ENCODE measurements around the gene ZNF483.
"Not testable (repeated sequence)": the region's sequence is repeated elsewhere in the genome, so short reads cannot be mapped to it uniquely, and the experiment has no call there.

ZNF483 gene

GRCh38 chr9:111542497-111543254 is 17.7 kb downstream of the ZNF483 start:
- no peak for DNase-seq (ENCODE audit: low read depth, low spot score)

GRCh38 chr9:111548623-111549022 is 23.6 kb downstream of the ZNF483 start:
- no peak for DNase-seq (ENCODE audit: low read depth, low spot score)

GRCh38 chr9:111555425-111555824 is 30.4 kb downstream of the ZNF483 start:
- not testable (repeated sequence) for DNase-seq (ENCODE audit: low read depth, low spot score)

DNA sequence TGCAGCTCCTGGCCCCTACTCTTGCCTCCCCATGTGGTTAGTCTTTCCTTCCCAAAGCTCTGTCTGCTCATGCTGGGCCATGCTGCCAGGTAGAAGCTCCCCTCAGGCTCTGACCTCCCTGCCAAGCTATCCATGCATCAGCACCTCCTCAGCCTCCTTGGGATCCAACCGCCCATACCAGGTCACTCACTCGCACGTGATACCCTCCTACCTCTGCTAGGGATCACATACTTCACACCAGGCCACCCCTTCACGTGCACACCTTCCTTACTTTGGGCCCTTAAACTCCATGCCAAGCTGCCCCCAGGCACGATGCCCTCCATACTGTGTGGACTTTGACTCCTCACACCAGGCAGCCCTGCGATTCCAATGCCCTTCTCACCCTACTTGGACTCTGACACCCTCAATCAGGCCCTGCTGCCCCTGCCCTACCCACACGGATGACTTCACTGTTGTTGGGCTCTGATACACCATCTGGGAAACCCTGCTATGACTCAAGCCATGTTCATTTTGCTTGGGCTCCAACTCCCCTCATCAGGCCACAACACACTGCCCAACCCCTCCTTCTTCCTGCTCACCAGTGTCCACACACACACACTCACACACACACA is 34.1 kb downstream of the ZNF483 start:
- no peak for DNase-seq (ENCODE audit: low read depth, low spot score)

DNA sequence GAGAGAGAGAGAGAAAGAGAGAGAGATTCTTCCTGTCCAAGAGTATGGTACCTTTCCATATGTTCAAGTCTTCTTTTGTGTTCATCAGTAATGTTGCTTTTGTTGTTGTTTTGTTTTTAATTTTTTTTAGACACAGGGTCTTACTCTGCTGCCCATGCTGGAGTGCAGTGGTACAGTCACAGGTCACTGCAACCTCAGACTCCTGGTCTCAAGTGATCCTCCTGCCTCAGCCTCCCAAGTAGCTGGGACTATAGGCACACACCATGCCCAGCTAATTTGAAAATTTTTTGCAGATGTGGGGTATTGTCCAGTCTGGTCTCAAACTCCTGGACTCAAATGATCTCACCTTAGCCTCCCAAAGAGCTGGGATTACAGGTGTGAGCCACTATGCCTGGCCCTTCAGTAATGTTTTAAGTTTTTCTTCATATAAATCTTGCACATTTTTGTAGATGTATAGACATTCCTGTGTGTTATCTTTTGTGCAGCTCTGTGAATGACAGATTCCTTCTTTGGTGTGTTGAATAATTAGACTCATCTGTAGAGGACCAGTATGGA is 36.3 kb downstream of the ZNF483 start:
- DNase-seq (ENCODE audit: low read depth, low spot score), result no peak

DNA sequence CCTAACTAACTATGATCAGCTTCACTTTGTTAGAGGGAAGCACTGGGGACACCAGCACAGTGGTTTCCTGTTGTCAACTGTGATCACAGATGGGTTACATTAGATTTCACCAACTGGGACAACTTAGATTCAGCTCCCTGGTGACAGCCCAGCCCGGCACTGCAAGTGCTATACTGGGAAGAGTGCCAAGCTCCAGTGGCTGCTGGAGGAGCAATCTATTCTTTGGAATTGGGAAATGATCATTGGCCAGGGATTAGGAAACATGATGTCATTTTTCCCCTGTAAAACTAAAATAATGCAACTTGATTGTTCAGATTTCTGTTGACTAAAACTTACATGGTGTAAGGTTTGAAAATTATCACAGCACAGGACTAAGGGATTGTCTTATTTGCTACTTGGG is 41.3 kb downstream of the ZNF483 start:
- DNase-seq (ENCODE audit: low read depth, low spot score), result no peak

DNA sequence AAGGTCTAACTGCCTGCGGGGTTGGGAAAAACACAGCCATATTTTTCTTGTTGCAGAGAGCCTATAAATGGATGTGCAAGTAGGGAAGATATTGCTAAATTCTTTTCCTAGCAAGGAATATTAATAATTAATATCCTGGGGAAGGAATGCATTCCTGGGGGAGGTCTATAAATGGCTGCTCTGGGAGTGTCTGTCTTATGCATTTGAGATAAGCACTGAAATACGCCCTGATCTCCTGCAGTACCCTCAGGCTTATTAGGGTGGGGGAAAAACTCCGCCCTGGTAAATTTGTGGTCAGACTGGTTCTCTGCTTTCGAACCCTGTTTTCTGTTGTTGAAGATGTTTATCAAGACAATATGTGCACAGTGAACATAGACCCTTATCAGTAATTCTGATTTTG is 43.1 kb downstream of the ZNF483 start:
- DNase-seq (ENCODE audit: low read depth, low spot score), result not testable (repeated sequence)

- peak; percentile 49 for DNase-seq (ENCODE audit: low read depth, low spot score)
Observed at GRCh38 chr9:111572950-111573604, 48.1 kb downstream of the ZNF483 start.

DNA sequence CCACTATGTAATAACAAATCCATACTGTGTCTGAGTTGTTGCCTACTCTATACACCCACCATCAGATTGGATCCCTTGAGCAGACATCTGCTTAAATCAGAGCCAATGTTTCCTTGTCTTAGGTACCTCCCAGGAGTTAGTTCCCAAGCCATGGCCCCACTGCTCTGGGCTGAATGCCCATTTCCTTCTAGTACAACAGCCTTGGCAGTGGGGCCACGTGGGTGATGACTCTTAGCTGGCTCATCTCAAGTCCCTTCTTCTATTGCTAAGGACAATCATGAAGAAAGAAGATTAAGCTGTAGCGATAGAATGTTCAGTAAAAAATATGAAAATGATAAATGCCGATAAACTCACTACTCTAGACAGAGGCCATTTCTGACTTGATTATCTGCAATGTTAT is 57.9 kb downstream of the ZNF483 start:
- no peak for DNase-seq (ENCODE audit: low read depth, low spot score)

- no peak for DNase-seq (ENCODE audit: low read depth, low spot score)
Observed at GRCh38 chr9:111586378-111586777, 61.4 kb downstream of the ZNF483 start.

- DNase-seq (ENCODE audit: low read depth, low spot score), result no peak
Observed at GRCh38 chr9:111588846-111589245, 63.9 kb downstream of the ZNF483 start.

- no peak for DNase-seq (ENCODE audit: low read depth, low spot score)
Observed at GRCh38 chr9:111597852-111598732, 73.1 kb downstream of the ZNF483 start.

- DNase-seq (ENCODE audit: low read depth, low spot score), result no peak
Observed at GRCh38 chr9:111598733-111599091, 73.7 kb downstream of the ZNF483 start.

GRCh38 chr9:111599092-111599954 is 74.3 kb downstream of the ZNF483 start, which contains the start of gene PTGR1:
TSS of gene PTGR1 (minus strand) at chr9:111599647. CDS start at chr9:111597422, 2,225 bp downstream.
- no peak for DNase-seq (ENCODE audit: low read depth, low spot score)

DNA sequence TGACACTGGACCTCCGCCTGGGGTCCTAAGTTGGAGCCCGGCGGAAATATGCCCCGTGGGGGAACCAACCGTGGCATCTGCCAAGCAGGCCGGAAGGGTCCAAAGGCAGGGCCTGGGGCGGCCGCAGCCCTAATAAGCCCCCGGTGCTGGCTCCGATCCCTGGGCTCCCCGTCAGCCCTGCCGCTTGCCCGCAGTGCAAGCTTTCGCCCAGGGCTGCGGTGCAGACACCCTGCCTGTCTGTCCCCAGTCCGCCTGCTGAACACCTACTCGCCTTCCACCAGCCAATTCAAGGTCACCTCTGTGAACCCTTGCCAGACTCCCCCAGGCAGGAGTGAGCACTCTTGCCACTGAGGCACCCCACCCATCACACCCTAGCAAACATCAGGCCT is 75.0 kb downstream of the ZNF483 start:
- DNase-seq (ENCODE audit: low read depth, low spot score), result no peak

DNA sequence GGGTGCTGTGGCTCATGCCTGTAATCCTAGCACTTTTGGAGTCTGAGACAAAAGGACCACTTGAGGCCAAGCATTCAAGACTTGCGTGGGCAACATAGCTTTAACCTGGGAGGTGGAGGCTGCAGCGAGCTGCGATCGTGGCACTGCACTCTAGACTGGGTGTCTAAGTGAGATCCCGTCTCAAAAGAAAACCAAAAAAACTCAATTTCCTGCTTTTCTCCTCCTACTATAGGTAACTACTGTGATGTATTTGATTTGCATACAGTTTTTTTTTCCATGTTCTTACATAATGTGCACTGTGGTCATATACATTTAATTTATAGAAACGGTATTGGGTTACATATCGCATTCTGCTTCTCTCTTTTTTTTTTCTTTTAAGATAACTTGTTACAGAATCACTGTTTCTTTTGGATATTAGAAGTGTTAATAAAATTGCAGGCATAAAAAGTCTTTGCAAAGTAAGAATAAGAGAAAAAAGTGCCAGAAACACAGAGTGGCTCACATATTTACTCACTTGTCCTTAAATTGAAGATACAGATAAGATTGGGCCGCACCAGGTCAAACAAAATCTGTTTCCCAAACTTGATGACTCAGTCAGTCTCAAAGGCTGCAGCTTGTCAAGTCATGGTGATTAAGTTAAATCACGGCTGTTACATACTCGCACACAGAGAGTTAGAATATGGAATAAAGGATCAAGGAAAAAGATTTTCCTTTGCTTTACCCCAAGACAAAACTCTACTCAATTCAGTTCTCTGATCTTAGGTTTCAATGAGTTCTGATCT is 76.4 kb downstream of the ZNF483 start:
- DNase-seq (ENCODE audit: low read depth, low spot score), result no peak

DNA sequence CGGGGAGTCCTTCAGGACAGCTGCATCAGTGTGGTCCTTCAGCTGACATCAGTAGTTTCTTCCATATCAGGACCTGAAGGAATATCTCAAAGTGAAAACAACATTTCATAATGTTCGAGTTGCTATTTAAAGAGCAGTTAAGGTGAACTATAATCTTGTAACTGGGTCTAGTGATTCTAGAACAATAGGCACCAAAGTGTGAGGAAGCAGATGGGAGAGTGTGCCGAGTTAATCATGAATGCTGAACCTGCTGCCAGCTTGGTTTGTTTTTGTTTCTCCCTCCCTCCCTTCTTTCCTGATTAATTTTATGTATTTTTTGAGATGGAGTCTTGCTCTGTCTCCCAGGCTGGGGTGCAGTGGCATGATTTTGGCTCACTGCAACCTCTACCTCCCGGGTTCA is 78.1 kb downstream of the ZNF483 start:
- DNase-seq (ENCODE audit: low read depth, low spot score), result no peak

GRCh38 chr9:111604054-111604615 is 79.2 kb downstream of the ZNF483 start:
- no peak for DNase-seq (ENCODE audit: low read depth, low spot score)

- no peak for DNase-seq (ENCODE audit: low read depth, low spot score)
Observed at GRCh38 chr9:111605041-111605559, 80.1 kb downstream of the ZNF483 start.

Data from smooth muscle cell of the brain vasculature (primary cell).